GM12891 (cell line): ENCODE results near the gene AFAP1.

Source experiments
- DNase-seq: peaks from one replicate; pipeline ENCODE4 v3.0.0; 2011; ENCODE audit warnings: low spot score; ENCODE audit not compliant: insufficient read length
- FAIRE-seq: peaks from 2 replicates; lab custom pipeline; 2011; peaks lifted over from hg19 to GRCh38; lab: Jason Lieb, UNC
- PAX5 ChIP-seq: IDR thresholded peaks from 2 replicates; pipeline ENCODE4 v1.6.1; 2011; ENCODE audit warnings: low read length, moderate library complexity, mild to moderate bottlenecking; ENCODE audit not compliant: insufficient read depth, severe bottlenecking
- POLR2A ChIP-seq: IDR thresholded peaks from 2 replicates; pipeline ENCODE4 v1.6.1; 2011; ENCODE audit warnings: low read depth, low read length, control low read depth
- POLR2AphosphoS5 ChIP-seq: IDR thresholded peaks from 2 replicates; pipeline ENCODE4 v1.6.1; 2011; ENCODE audit warnings: low read depth, low read length, control low read depth
- POU2F2 ChIP-seq: IDR thresholded peaks from 2 replicates; pipeline ENCODE4 v1.6.1; 2011; ENCODE audit warnings: low read depth, mild to moderate bottlenecking, control low read depth, low read length, moderate library complexity
- SPI1 ChIP-seq: IDR thresholded peaks from 2 replicates; pipeline ENCODE4 v1.6.1; 2011; ENCODE audit warnings: low read depth, low read length, control low read depth
- TAF1 ChIP-seq: IDR thresholded peaks from 2 replicates; pipeline ENCODE4 v1.6.1; 2011; ENCODE audit warnings: low read depth, low read length, control low read depth

The AFAP1 gene

GRCh38 chr4:7838136-7838782 is 101.4 kb downstream of the AFAP1 start:
- TF ChIP-seq PAX5 (no peak), POLR2AphosphoS5 (no peak), SPI1 (no peak), POLR2A (no peak), POU2F2 (no peak), TAF1 (no peak)
- DNase-seq: no peak
- no peak for FAIRE-seq

DNA sequence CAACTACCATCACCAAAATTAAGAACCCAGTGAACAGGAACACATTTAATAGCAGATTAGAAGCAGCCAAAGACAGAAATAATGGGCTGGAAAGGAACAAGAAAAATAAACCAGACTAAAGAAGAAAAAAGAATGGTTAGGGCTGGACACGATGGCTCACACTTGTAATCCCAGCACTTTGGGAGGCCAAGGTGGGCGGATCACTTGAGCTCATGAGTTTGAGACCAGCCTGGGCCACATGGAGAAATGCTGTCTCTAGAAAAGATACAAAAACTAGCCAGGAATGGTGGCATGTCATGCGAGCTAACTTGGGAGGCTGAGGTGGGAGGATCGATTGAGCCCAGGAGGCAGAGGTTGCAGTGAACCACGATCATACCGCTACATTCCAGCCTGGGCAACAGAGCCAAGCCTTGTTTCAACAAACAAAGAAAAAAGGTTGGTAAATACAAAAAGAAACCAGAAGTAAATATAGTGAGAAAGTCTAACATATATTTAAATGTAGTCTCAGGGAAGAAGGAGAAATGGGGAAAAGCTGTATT is 102.0 kb downstream of the AFAP1 start:
- TF ChIP-seq TAF1 (no peak), POLR2A (no peak), POLR2AphosphoS5 (no peak), PAX5 (no peak), POU2F2 (no peak), SPI1 (no peak)
- DNase-seq (no peak), FAIRE-seq (no peak)

GRCh38 chr4:7831858-7832730 is 107.6 kb downstream of the AFAP1 start:
- no peak for TF ChIP-seq SPI1
- TF ChIP-seq TAF1: no peak
- TF ChIP-seq PAX5: no peak
- TF ChIP-seq POU2F2: no peak
- TF ChIP-seq POLR2A: no peak
- TF ChIP-seq POLR2AphosphoS5: no peak
- FAIRE-seq (no peak), DNase-seq (no peak)

GRCh38 chr4:7831330-7831729 is 108.3 kb downstream of the AFAP1 start:
- TF ChIP-seq POLR2AphosphoS5 (no peak), TAF1 (no peak), SPI1 (no peak), PAX5 (no peak), POLR2A (no peak), POU2F2 (no peak)
- FAIRE-seq (no peak), DNase-seq (no peak)

GRCh38 chr4:7830747-7831146 is 108.9 kb downstream of the AFAP1 start:
- TF ChIP-seq POLR2AphosphoS5 (no peak), PAX5 (no peak), POU2F2 (no peak), TAF1 (no peak), POLR2A (no peak), SPI1 (no peak)
- DNase-seq: no peak
- no peak for FAIRE-seq

- FAIRE-seq (no peak), DNase-seq (no peak)
- TF ChIP-seq PAX5 (no peak), SPI1 (peak; percentile 52), POLR2A (no peak)
Observed at GRCh38 chr4:7829652-7830580, 109.7 kb downstream of the AFAP1 start.

DNA sequence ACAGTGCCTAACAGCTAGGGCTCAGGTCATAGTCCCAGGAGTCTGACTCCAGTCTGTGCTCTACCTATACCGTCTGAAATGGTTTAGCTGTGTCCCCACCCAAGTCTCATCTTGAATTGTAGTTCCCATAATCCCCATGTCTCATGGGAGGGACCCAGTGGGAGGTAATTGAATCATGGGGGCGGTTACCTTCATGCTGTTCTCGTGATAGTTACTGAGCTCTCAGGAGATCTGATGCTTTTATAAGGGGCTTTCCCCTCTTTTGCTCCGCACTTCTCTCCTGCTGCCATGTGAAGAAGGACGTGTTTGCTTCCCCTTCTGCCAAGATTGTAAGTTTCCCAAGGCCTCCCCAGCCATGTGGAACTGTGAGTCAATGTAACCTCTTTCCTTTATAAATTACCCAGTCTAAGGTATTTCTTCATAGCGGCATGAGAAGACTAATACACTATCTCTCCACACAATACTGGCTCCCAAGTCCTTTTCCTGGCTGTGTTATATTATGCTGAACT is 110.8 kb downstream of the AFAP1 start:
- TF ChIP-seq PAX5 (no peak), POU2F2 (no peak), POLR2AphosphoS5 (no peak), TAF1 (no peak), POLR2A (no peak), SPI1 (no peak)
- no peak for FAIRE-seq
- DNase-seq: no peak

GRCh38 chr4:7828011-7828720 is 111.5 kb downstream of the AFAP1 start:
- TF ChIP-seq TAF1: no peak
- TF ChIP-seq PAX5: no peak
- TF ChIP-seq SPI1: no peak
- no peak for TF ChIP-seq POLR2AphosphoS5
- no peak for TF ChIP-seq POU2F2
- no peak for TF ChIP-seq POLR2A
- FAIRE-seq (no peak), DNase-seq (no peak)
